ENCODE measurements around the gene CSAD.

DNA sequence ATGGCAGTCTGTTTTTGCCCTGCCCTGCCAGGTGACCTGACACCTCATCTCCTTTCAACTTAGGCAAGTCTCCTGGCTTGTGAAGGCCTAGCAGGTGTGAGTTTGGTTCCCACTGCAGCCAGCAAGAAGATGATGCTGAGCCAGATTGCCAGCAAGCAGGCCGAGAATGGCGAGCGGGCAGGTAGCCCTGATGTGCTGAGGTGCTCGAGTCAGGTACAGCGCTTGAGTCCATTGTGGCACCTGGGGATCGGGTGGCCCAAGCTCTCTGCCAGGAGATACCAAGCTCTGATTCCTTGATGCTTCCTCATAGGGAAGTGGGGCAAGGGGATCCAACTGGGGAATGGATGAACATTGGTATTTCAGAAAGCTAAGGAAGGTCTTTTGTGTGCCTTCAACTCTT lies 4.1 kb upstream of the CSAD start:
- TF ChIP-seq RFX5 (IDR thresholded peaks at IDR 0.05; ENCODE audit: low read length) (no peak), CTCF (IDR thresholded peaks at IDR 0.05) (no peak), TCF12 (IDR thresholded peaks at IDR 0.05) (no peak), EZH2phosphoT487 (IDR thresholded peaks at IDR 0.05; ENCODE audit: borderline replicate concordance, low read depth) (no peak), MAX (IDR thresholded peaks at IDR 0.05; ENCODE audit: low read depth) (no peak), TAF1 (IDR thresholded peaks at IDR 0.05; ENCODE audit: borderline replicate concordance, low read depth, low read length) (no peak), FOXM1 (IDR thresholded peaks at IDR 0.05; ENCODE audit: low read depth) (no peak), POLR2AphosphoS5 (IDR thresholded peaks at IDR 0.05; ENCODE audit: low read depth, low read length) (no peak), ELF1 (IDR thresholded peaks at IDR 0.05) (no peak), JUND (IDR thresholded peaks at IDR 0.05) (no peak), RXRA (IDR thresholded peaks at IDR 0.05; ENCODE audit: borderline replicate concordance, low read depth) (no peak), REST (IDR thresholded peaks at IDR 0.05; ENCODE audit: low read depth, low read length) (no peak), YY1 (IDR thresholded peaks at IDR 0.05; ENCODE audit: low read depth) (no peak)
